Choroid plexus epithelial cell (primary cell): ENCODE results near the gene SELPLG.
"Not testable (repeated sequence)": the region's sequence is repeated elsewhere in the genome, so short reads cannot be mapped to it uniquely, and the experiment has no call there.

ENCODE experiments used
- DNase-seq: peaks from one replicate; pipeline ENCODE4 v3.0.0-alpha.2; 2010; ENCODE audit warnings: low read depth
- H3K4me3 ChIP-seq: 2 replicates; pipeline ENCODE4 v1.5.1; 2011; ENCODE audit warnings: low read depth, mild to moderate bottlenecking, control low read depth, low read length, moderate library complexity
- CTCF ChIP-seq: conservative IDR thresholded peaks from 2 replicates; pipeline ENCODE4 v1.5.1; 2011; ENCODE audit warnings: low read depth, mild to moderate bottlenecking, control low read depth, inconsistent platforms, low read length, moderate library complexity

The SELPLG gene

GRCh38 chr12:108578813-108579212, 54.9 kb downstream of the SELPLG start:
- no peak for TF ChIP-seq CTCF
- no peak for DNase-seq
- no peak overlapping the region for H3K4me3 ChIP-seq

GRCh38 chr12:108578264-108578663, 55.4 kb downstream of the SELPLG start:
- no peak for TF ChIP-seq CTCF
- DNase-seq: no peak
- H3K4me3 ChIP-seq: no peak overlapping the region

DNA sequence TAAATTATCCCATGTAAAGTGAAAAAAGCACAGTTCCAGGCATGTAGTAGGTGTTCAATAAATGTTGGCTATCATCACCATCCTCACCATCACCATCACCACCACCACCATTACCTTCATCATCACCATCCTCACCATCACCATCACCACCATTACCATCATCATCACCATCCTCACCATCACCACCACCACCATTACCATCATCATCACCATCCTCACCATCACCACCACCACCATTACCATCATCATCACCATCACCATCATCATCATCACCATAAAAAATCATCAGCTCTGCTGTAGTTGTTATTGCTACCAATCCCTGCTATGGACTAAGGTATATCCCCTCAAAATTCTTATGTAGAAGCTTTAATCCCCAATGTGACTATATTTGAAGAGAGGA, 56.2 kb downstream of the SELPLG start:
- DNase-seq: no peak
- TF ChIP-seq CTCF: no peak

GRCh38 chr12:108576660-108577234, 56.9 kb downstream of the SELPLG start:
- TF ChIP-seq CTCF: no peak
- DNase-seq: peak; percentile 36
- H3K4me3 ChIP-seq: no peak overlapping the region

More for the DNA sequence above, 56.2 kb downstream of the SELPLG start:
- H3K4me3 ChIP-seq: no peak overlapping the region

GRCh38 chr12:108575199-108575912, 58.3 kb downstream of the SELPLG start:
- H3K4me3 ChIP-seq: no peak overlapping the region
- DNase-seq: no peak
- TF ChIP-seq CTCF: no peak

GRCh38 chr12:108574276-108574675, 59.4 kb downstream of the SELPLG start:
- not testable (repeated sequence) for H3K4me3 ChIP-seq, DNase-seq

GRCh38 chr12:108573317-108573716, 60.4 kb downstream of the SELPLG start:
- no peak for TF ChIP-seq CTCF
- DNase-seq: no peak

More at GRCh38 chr12:108573317-108573716, 60.4 kb downstream of the SELPLG start:
- no peak overlapping the region for H3K4me3 ChIP-seq
